Left renal pelvis (tissue), 4 donors: ENCODE measurements around the gene GANC. TPM values are rescaled to one million over a fixed set of nuclear protein-coding genes. Genes with fewer than 3 reads are reported as not detected.
"Not testable (repeated sequence)": the region's sequence is repeated elsewhere in the genome, so short reads cannot be mapped to it uniquely, and the experiment has no call there.

ENCODE experiments used
- DNase-seq, 4 donors: peaks; one replicate each; pipeline ENCODE4 v3.0.0-alpha.2; 2013; ENCODE audit warnings: low read depth in 4 of 4, low spot score in 3 of 4
- polyA plus RNA-seq, 4 donors: library from polyadenylated mRNA; unstranded; fragments of 120-200 nt; gene quantifications; one replicate each; pipeline ENCODE4 v1.2.1, GENCODE V29; 2013; ENCODE audit not compliant: insufficient read length in 4 of 4

Gene GANC
- polyA plus RNA-seq, 4 donors: 25.7 to 29.7 (median 25.9) TPM

DNA sequence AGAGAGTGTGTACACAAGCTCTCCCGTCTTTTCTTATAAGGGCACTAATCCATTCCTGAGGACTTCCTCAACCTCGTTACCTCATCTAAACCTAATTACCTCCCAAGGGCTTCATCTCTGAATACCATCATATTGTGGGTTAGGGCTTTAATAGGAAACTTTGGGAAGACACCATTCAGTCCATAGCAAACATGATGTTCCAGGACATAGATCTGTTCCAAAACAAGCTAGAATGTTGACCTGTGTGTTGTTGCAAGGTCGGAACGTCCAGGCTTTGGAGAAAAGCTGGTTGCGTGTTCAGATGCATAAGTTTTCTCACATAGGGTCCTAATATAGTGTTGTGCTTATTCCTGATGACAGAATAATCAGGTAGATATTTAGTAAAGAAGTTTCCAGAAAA, 9.9 kb downstream of the GANC start:
- DNase-seq: no peak

GRCh38 chr15:42283671-42284070, 10.7 kb downstream of the GANC start:
- no peak for DNase-seq

- DNase-seq: no peak
Measured at GRCh38 chr15:42284551-42284950, 11.6 kb downstream of the GANC start.

GRCh38 chr15:42285034-42285433, 12.0 kb downstream of the GANC start:
- no peak for DNase-seq

- no peak for DNase-seq
Measured at GRCh38 chr15:42286445-42287029, 13.5 kb downstream of the GANC start.

GRCh38 chr15:42287931-42288330, 14.9 kb downstream of the GANC start:
- no peak for DNase-seq

DNA sequence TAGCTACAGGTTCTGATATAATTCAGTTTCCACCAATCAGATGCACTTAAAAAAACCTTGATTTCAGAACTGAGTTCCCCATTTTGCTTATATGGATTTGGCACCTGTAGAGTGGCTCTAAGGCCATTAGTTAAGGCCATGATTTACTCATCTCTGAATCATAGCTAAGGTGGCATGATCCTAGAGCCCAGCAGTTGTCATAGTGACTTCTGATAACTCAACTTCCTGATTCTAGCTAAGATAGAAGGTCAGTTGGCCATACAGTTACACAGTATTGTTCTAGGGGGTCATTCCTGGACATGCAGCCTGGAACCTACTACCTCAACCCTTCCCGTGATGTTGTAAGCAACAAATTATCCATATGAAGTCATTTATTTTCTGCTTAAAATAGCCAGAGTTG, 16.2 kb downstream of the GANC start:
- DNase-seq: no peak

GRCh38 chr15:42301004-42301403, 28.0 kb downstream of the GANC start:
- not testable (repeated sequence) for DNase-seq

GRCh38 chr15:42306681-42307080, 33.7 kb downstream of the GANC start:
- no peak for DNase-seq

DNA sequence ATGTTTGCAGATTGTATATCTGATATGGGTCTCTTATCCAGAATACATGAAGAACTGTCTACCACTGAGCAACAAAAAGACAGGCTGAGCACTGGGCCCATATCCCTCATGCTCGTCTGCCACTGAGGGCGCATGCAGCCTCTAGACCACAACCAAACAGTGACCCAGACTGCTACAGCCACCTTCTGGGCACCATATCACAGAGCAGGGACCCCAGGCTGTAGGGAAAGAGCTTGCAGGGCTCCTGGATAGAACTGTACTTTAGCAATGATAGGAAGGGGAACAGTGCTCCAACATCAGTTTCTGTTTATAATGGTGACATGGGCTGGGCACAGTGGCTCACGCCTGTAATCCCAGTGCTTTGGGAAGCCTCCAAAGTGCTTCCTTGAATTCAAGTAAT, 40.5 kb downstream of the GANC start:
- DNase-seq: no peak

DNA sequence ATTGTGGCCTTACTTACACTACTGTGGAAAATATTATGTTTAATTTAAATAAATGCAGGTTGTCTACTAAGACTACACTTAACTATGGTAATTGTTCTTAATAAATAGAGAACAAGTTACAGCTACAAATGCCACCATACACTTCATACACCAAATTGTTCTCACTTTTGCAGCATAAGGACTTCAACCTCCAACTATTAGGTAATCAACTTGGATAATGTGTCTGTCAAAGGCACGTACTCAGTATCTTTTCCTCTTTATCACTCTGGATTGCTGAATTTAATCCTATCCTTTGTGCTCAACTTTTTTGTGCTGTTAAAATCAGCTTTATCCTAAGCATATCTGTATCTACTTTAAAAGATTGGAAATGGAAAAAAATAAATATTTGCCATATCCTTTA, 41.8 kb downstream of the GANC start:
- no peak for DNase-seq

DNA sequence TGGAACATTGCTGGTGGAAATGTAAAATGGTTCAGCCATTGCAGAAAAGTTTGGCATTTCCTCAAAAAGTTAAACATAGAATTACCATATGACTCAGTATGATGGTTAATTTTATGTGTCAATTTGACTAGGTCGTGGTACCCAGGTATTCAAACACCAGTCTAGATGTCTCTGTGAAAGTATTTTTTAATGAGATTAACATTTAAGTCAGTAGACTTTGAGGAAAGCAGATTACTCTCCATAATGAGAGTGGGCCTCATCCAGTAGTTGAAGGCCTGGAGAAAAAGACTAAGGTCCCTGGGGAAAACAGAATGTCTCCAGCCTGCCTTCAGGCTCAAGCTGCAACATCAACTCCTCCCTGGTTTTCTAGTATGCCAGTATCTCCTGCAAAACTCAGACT, 42.5 kb downstream of the GANC start:
- DNase-seq: no peak

GRCh38 chr15:42316282-42316805, 43.3 kb downstream of the GANC start:
- not testable (repeated sequence) for DNase-seq

DNA sequence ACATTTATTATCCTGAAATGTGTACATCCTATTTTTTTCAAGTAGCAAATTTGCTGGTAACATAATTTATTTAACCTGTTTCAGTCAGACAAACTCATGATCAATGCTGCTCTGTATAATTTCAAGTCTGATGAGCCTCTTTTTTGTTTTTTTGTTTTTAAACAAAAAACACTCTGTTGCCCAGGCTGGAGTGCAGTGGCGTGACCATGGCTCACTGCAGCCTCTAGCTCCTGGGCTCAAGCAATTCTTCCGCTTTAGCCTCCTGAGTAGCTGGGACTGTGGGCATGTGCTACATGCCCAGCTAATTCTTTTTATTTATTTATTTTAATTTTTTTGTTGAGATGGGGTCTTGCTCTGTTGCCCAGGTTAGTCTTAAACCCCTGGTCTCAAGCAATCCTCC, 46.2 kb downstream of the GANC start:
- no peak for DNase-seq

GRCh38 chr15:42324308-42324707, 51.3 kb downstream of the GANC start:
- DNase-seq: no peak

DNA sequence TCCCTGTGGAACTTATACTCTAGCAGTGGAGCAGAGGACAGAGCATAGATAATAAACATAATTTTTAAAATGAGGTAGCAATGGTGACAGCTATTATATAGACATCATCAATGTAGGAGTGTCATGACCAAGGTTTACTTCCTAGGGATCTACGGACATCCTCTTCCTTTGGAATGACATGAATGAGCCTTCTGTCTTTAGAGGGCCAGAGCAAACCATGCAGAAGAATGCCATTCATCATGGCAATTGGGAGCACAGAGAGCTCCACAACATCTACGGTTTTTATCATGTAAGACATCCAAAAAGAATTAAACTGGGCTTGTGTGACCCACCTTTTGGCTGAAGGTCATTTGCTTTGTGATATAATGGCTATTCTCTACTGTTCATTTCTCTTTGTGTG, 56.2 kb downstream of the GANC start:
- DNase-seq: no peak

DNA sequence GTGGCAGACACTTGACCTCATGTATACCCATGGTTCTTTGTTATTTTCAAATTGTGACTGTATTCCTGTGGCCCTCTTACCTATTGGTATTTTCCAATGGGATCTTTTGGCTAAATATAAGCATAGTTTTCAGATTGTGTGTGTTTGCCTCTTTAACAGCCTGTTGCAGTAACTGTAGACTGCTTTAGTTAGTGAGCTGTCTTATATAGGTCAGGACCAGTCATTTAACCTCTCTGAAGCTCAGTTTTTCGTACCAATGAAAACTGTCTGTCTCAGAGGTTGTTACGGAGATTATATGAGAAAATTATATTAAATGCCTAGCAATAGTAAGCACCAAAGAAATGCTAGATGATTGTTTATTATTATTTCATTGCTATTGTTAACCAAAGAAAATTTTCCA, 57.0 kb downstream of the GANC start:
- DNase-seq: no peak

GRCh38 chr15:42331235-42331634, 58.2 kb downstream of the GANC start:
- no peak for DNase-seq

- DNase-seq: no peak
Measured at GRCh38 chr15:42332331-42332730, 59.3 kb downstream of the GANC start.

- DNase-seq: no peak
Measured at GRCh38 chr15:42335074-42335473, 62.1 kb downstream of the GANC start.

- not testable (repeated sequence) for DNase-seq
Measured at GRCh38 chr15:42336650-42337049, 63.6 kb downstream of the GANC start.

GRCh38 chr15:42337104-42337503, 64.1 kb downstream of the GANC start:
- not testable (repeated sequence) for DNase-seq

DNA sequence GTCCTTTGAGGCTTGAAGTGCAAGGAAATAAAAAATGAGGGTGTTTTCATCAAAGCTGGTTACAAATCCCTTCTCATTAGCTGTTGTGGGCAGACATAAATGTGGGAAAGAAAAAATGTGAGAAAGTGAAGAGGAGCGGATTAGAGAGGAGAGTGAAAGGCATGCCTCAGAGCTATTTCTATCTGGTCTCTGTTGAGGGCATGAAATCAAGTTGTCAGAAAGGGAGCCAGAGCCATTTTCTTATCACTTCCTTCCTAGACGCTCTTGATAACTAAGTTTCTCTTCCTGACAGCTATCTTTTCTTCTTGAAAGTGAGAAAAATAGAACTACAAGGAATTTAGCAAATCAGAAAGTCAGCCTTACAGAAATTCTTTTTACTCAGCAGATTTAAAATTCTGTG, 65.5 kb downstream of the GANC start:
- no peak for DNase-seq
